Chondrocyte (in vitro differentiated cells): Measurements from ENCODE around the gene ZMYND19. TPM values are rescaled to one million over a fixed set of nuclear protein-coding genes. Genes with fewer than 3 reads are reported as not detected.

Experiments used
- DNase-seq: peaks from one replicate; pipeline ENCODE4 v3.0.0; 2021; ENCODE audit warnings: mixed read lengths, low spot score
- H3K27ac Mint-ChIP-seq: one replicate; pipeline ENCODE4 v1.8.0; 2021; ENCODE audit warnings: mild to moderate bottlenecking, moderate library complexity, mixed read lengths; ENCODE audit not compliant: unreplicated experiment
- H3K27me3 Mint-ChIP-seq: 2 replicates; pipeline ENCODE4 v1.8.0; 2021; ENCODE audit warnings: low read depth, mixed read lengths
- H3K36me3 Mint-ChIP-seq: 2 replicates; pipeline ENCODE4 v1.8.0; 2021; ENCODE audit warnings: low read depth, mixed read lengths
- H3K4me1 Mint-ChIP-seq: 2 replicates; pipeline ENCODE4 v1.8.0; 2021; ENCODE audit warnings: low read depth, mild to moderate bottlenecking, mixed read lengths
- H3K4me3 Mint-ChIP-seq: one replicate; pipeline ENCODE4 v1.8.0; 2021; ENCODE audit warnings: mild to moderate bottlenecking, moderate library complexity, mixed read lengths; ENCODE audit not compliant: unreplicated experiment
- H3K9me3 Mint-ChIP-seq: 2 replicates; pipeline ENCODE4 v1.8.0; 2021; ENCODE audit warnings: low read depth, mixed read lengths
- CTCF ChIP-seq: fragments of 200-600 bp; sonication (generic); IDR thresholded peaks from 2 replicates; pipeline ENCODE4 v1.5.0; 2021; ENCODE audit warnings: antibody characterized with exemption, mild to moderate bottlenecking, moderate library complexity
- total RNA-seq: library from RNA; stranded (reverse); gene quantifications from 3 replicates; pipeline ENCODE4 v1.2.1, GENCODE V29; 2021

The ZMYND19 gene
- total RNA-seq, 1 donor from 2014 or later = 32.5 TPM

GRCh38 chr9:137580954-137581322 lies 9.4 kb downstream of the ZMYND19 start:
- Mint-ChIP-seq H3K9me3 (no peaks in the 10 kb centered on the region), H3K27ac (no peak overlapping the region), H3K36me3 (no peaks in the 10 kb centered on the region), H3K4me3 (no peak overlapping the region), H3K4me1 (peaks cover 23% of the 10 kb centered on the region), H3K27me3 (no peaks in the 10 kb centered on the region)
- DNase-seq = no peak
- no peak for TF ChIP-seq CTCF

- no peaks in the 10 kb centered on the region for H3K9me3 Mint-ChIP-seq
- H3K4me3 Mint-ChIP-seq = no peak overlapping the region
- peaks cover 27% of the 10 kb centered on the region for H3K4me1 Mint-ChIP-seq
- DNase-seq = no peak
- H3K27me3 Mint-ChIP-seq = no peaks in the 10 kb centered on the region
- no peak overlapping the region for H3K27ac Mint-ChIP-seq
- peaks cover 4% of the 10 kb centered on the region for H3K36me3 Mint-ChIP-seq
- no peak for TF ChIP-seq CTCF
Measured at GRCh38 chr9:137580209-137580953, 9.9 kb downstream of the ZMYND19 start.

- peak overlapping the region; percentile 86 for H3K27ac Mint-ChIP-seq
- peaks cover 6% of the 10 kb centered on the region for H3K36me3 Mint-ChIP-seq
- peak overlapping the region; percentile 79 for H3K4me3 Mint-ChIP-seq
Measured at GRCh38 chr9:137579259-137579604, 11.1 kb downstream of the ZMYND19 start.

GRCh38 chr9:137578518-137579258 lies 11.6 kb downstream of the ZMYND19 start, which contains the start of gene DPH7:
Gene DPH7, minus strand, starts transcription at chr9:137578925. Its CDS starts 148 bp downstream, at chr9:137578777.
- Mint-ChIP-seq H3K27me3 (no peaks in the 10 kb centered on the region), H3K4me3 (peak within 1 kb of the TSS; percentile 79), H3K36me3 (peaks cover 8% of the 10 kb centered on the region), H3K4me1 (peaks cover 27% of the 10 kb centered on the region), H3K9me3 (no peaks in the 10 kb centered on the region), H3K27ac (peak within 1 kb of the TSS; percentile 86)
- peak; percentile 98 for DNase-seq
- peak; percentile 95 for TF ChIP-seq CTCF

More at GRCh38 chr9:137579259-137579604, 11.1 kb downstream of the ZMYND19 start:
- Mint-ChIP-seq H3K9me3 (no peaks in the 10 kb centered on the region), H3K4me1 (peaks cover 27% of the 10 kb centered on the region), H3K27me3 (no peaks in the 10 kb centered on the region)
- TF ChIP-seq CTCF = peak; percentile 12
- no peak for DNase-seq

- Mint-ChIP-seq H3K9me3 (no peaks in the 10 kb centered on the region), H3K27me3 (no peaks in the 10 kb centered on the region), H3K36me3 (peaks cover 12% of the 10 kb centered on the region), H3K27ac (no peak overlapping the region), H3K4me1 (peaks cover 27% of the 10 kb centered on the region), H3K4me3 (no peak overlapping the region)
- no peak for DNase-seq
- no peak for TF ChIP-seq CTCF
Measured at GRCh38 chr9:137575716-137576411, 14.4 kb downstream of the ZMYND19 start.
